Fibroblast of mammary gland (primary cell): ENCODE results near the gene LRP2.

Experiments used
- DNase-seq: peaks from one replicate; pipeline ENCODE4 v3.0.0-alpha.2; 2010; ENCODE audit warnings: low read depth
- H3K4me3 ChIP-seq: 2 replicates; pipeline ENCODE4 v1.5.1; 2011; ENCODE audit warnings: low read depth, mild to moderate bottlenecking, low read length, moderate library complexity; ENCODE audit not compliant: control insufficient read depth
- CTCF ChIP-seq: conservative IDR thresholded peaks from 2 replicates; pipeline ENCODE4 v1.5.1; 2011; ENCODE audit warnings: low read depth, low read length, inconsistent platforms; ENCODE audit not compliant: control insufficient read depth, insufficient read depth

Gene LRP2

GRCh38 chr2:169225906-169226305 lies 136.4 kb downstream of the LRP2 start:
- no peak for DNase-seq
- TF ChIP-seq CTCF, result no peak
- H3K4me3 ChIP-seq, result no peak overlapping the region

GRCh38 chr2:169225233-169225750 lies 137.0 kb downstream of the LRP2 start:
- no peak overlapping the region for H3K4me3 ChIP-seq
- DNase-seq, result no peak
- no peak for TF ChIP-seq CTCF

- TF ChIP-seq CTCF, result no peak
- no peak overlapping the region for H3K4me3 ChIP-seq
- no peak for DNase-seq
Observed at GRCh38 chr2:169222665-169223064, 139.7 kb downstream of the LRP2 start.

- peak; percentile 35 for TF ChIP-seq CTCF
- DNase-seq, result peak; percentile 12
- H3K4me3 ChIP-seq, result no peak overlapping the region
Observed at GRCh38 chr2:169221745-169222369, 140.5 kb downstream of the LRP2 start.

- H3K4me3 ChIP-seq, result no peak overlapping the region
- DNase-seq, result no peak
- TF ChIP-seq CTCF, result no peak
Observed at GRCh38 chr2:169210917-169211316, 151.4 kb downstream of the LRP2 start.

- TF ChIP-seq CTCF, result no peak
- DNase-seq, result no peak
Observed at GRCh38 chr2:169208026-169208425, 154.3 kb downstream of the LRP2 start.

More at GRCh38 chr2:169208026-169208425, 154.3 kb downstream of the LRP2 start:
- no peak overlapping the region for H3K4me3 ChIP-seq
